PC-3 (cell line): ENCODE measurements around the gene TRNP1. TPM values are rescaled to one million over a fixed set of nuclear protein-coding genes. Genes with fewer than 3 reads are reported as not detected.

Experiments used
- ATAC-seq: fragments of 200-7000 bp; cut with Tn5 transposase; 2 replicates; pipeline ENCODE4 v1.9.1; 2020; ENCODE audit warnings: mild to moderate bottlenecking, moderate library complexity
- BruUV-seq: library from RNA; stranded (reverse); fragments of 400-500 nt; replicated peaks from 2 replicates; lab custom pipeline; 2021; lab: Mats Ljungman, UMichigan
- CTCF ChIA-PET: fragments of 300-600 bp; sonication (Branson Sonifier 250); formaldehyde crosslinking; loops from one replicate; lab custom pipeline; 2022; ENCODE audit warnings: antibody characterized with exemption; lab: Charles Lee
- POLR2A ChIA-PET: fragments of 300-600 bp; sonication (Branson Sonifier 250); formaldehyde crosslinking; loops from one replicate; lab custom pipeline; 2022; ENCODE audit warnings: antibody characterized with exemption; ENCODE audit not compliant: unreplicated experiment; lab: Charles Lee
- DNase-seq: peaks from one replicate; pipeline ENCODE4 v3.0.0-alpha.2; 2015
- H2AFZ ChIP-seq: fragments of 300-600 bp; sonication (generic); 2 replicates; pipeline ENCODE4 v1.6.0; 2016; ENCODE audit warnings: antibody characterized with exemption, low read length
- H3F3A ChIP-seq: fragments of 300-600 bp; sonication (generic); one replicate; pipeline ENCODE4 v1.6.0; 2017; ENCODE audit warnings: antibody characterized with exemption, low read length, control low read depth, mild to moderate bottlenecking; ENCODE audit not compliant: unreplicated experiment
- H3K27ac ChIP-seq: fragments of 300-600 bp; sonication (generic); 2 replicates; pipeline ENCODE4 v1.5.1; 2016; ENCODE audit warnings: mild to moderate bottlenecking, low read length
- H3K27me3 ChIP-seq: fragments of 300-600 bp; sonication (generic); 2 replicates; pipeline ENCODE4 v1.6.1; 2016; ENCODE audit warnings: low read length, mixed read lengths
- H3K36me3 ChIP-seq: fragments of 300-600 bp; sonication (generic); 2 replicates; pipeline ENCODE4 v1.6.1; 2016; ENCODE audit warnings: low read depth, mixed run types, low read length, mixed read lengths
- H3K4me1 ChIP-seq: fragments of 300-600 bp; sonication (generic); 2 replicates; pipeline ENCODE4 v1.5.1; 2016; ENCODE audit warnings: low read length; ENCODE audit not compliant: insufficient read depth
- H3K4me2 ChIP-seq: fragments of 300-600 bp; sonication (generic); 2 replicates; pipeline ENCODE4 v1.6.0; 2016; ENCODE audit warnings: low read length
- H3K4me3 ChIP-seq: fragments of 300-600 bp; sonication (generic); 2 replicates; pipeline ENCODE4 v1.5.1; 2016; ENCODE audit warnings: mild to moderate bottlenecking, low read length, mixed read lengths
- H3K79me2 ChIP-seq: fragments of 300-600 bp; sonication (generic); 2 replicates; pipeline ENCODE4 v1.6.1; 2017; ENCODE audit warnings: low read length, mixed read lengths
- H3K9ac ChIP-seq: fragments of 300-600 bp; sonication (generic); 2 replicates; pipeline ENCODE4 v1.6.0; 2016; ENCODE audit warnings: mild to moderate bottlenecking, low read length
- H3K9me2 ChIP-seq: fragments of 300-600 bp; sonication (generic); replicated peaks from 2 replicates; pipeline ENCODE4 v1.6.1; 2016; ENCODE audit warnings: mixed run types, low read length, mixed read lengths
- H3K9me3 ChIP-seq: fragments of 300-600 bp; sonication (generic); 2 replicates; pipeline ENCODE4 v1.6.1; 2016; ENCODE audit warnings: low read length, mixed read lengths
- H4K20me1 ChIP-seq: fragments of 300-600 bp; sonication (generic); 2 replicates; pipeline ENCODE4 v1.6.1; 2016; ENCODE audit warnings: low read length, mixed read lengths
- CTCF ChIP-seq: fragments of 300-600 bp; sonication (generic); conservative IDR thresholded peaks from 2 replicates; pipeline ENCODE4 v1.5.1; 2017; ENCODE audit warnings: antibody characterized with exemption, low read depth, mild to moderate bottlenecking, low read length
- EZH2 ChIP-seq: fragments of 300-600 bp; sonication (generic); IDR thresholded peaks from one replicate; pipeline ENCODE4 v1.6.1; 2017; ENCODE audit warnings: antibody characterized with exemption, mild to moderate bottlenecking, low read length; ENCODE audit not compliant: unreplicated experiment
- EZH2phosphoT487 ChIP-seq: fragments of 300-600 bp; sonication (generic); IDR thresholded peaks from 2 replicates; pipeline ENCODE4 v1.6.1; 2018; ENCODE audit warnings: mild to moderate bottlenecking, antibody characterized with exemption, low read length, borderline replicate concordance
- intact Hi-C: fragments of 100-400 bp; cut with micrococcal nuclease; formaldehyde crosslinking; loops from 2 replicates; pipeline ENCODE4 v1.9.0; 2023
- total RNA-seq: library from RNA; depleted of rRNA; stranded (reverse); fragments of >200 nt; gene quantifications from 2 replicates; pipeline ENCODE4 v1.2.3, GENCODE V29; 2014

TRNP1 gene
- total RNA-seq, 1 experiment from 2014 or later = 108 TPM

DNA sequence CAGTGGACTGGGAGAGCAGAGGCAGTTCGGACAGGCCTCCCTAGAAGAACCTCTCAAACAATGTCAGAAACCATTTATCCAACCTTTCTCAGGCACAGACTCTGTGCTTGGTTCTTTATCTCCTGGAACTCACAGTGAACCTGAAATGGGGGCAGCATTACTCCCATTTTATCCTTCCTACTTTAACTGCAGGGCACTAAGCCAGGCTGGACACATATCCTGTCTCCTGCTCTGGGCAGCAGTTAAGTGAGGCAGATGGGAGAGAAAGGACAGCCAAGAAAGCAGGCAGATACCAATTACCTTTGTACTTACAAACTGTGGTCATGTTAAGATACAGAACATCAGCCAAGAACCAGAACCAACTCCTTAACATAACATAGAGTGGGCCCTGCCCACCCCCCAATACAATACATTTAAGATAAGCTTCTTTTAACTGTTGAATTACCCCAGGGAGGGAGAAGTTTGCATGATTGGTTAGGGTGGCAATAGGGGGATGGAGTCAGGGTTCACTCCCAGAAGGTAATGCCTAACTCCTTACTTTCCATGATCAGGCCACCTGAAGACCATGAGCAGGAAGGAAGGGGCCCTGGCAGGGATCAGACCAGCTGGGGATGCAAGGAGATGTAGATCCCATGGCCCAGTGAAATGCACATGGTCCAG is 44.1 kb upstream of the TRNP1 start:
- intact Hi-C loops = no loop called here
- Histone ChIP-seq H3K9ac (no peak overlapping the region), H3F3A (no peaks in the 10 kb centered on the region), H3K27ac (no peak overlapping the region), H2AFZ (no peak overlapping the region), H3K79me2 (no peaks in the 10 kb centered on the region), H3K9me3 (no peaks in the 10 kb centered on the region), H3K9me2 (no peaks in the 10 kb centered on the region), H3K27me3 (no peaks in the 10 kb centered on the region), H3K4me3 (no peak overlapping the region), H3K4me1 (peaks cover 10% of the 10 kb centered on the region; the same call in 1 of the 2 replicates), H3K36me3 (peaks cover 25% of the 10 kb centered on the region), H3K4me2 (no peak overlapping the region), H4K20me1 (no peaks in the 10 kb centered on the region)
- ATAC-seq (peak; percentile 33), DNase-seq (no peak)
- no TSS peak for BruUV-seq
- POLR2A ChIA-PET = no interaction called here
- TF ChIP-seq CTCF (no peak), EZH2 (no peak), EZH2phosphoT487 (no peak)
- CTCF ChIA-PET = no interaction called here

DNA sequence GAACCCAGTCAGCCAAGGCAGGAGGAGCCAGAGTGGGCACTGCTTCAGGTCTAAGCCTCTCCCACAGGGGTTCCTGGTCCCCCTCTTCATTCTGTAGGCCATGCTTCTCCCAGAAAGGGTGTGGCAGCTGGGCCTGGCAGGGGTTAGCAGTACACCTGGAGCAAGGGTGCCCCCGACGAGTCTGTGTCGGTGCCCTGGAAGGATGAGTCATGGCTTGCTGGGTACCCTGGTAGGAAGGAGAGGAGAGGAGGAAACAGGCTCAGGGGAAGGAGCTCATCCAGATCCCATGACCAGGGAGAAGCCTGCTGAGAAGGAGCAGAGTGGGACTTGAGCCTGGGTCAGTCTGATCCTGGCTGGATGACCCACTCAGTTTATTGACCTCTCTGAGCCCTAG is 43.6 kb upstream of the TRNP1 start:
- Histone ChIP-seq H4K20me1 (no peaks in the 10 kb centered on the region), H2AFZ (no peak overlapping the region), H3K36me3 (peaks cover 25% of the 10 kb centered on the region), H3K79me2 (no peaks in the 10 kb centered on the region), H3F3A (no peaks in the 10 kb centered on the region), H3K4me1 (peaks cover 10% of the 10 kb centered on the region; the same call in 1 of the 2 replicates), H3K4me3 (no peak overlapping the region), H3K4me2 (no peak overlapping the region), H3K9me2 (no peaks in the 10 kb centered on the region), H3K27me3 (no peaks in the 10 kb centered on the region), H3K9ac (no peak overlapping the region), H3K27ac (no peak overlapping the region), H3K9me3 (no peaks in the 10 kb centered on the region)
- TF ChIP-seq CTCF (no peak), EZH2 (no peak), EZH2phosphoT487 (no peak)
- DNase-seq (peak; percentile 29), ATAC-seq (peak; percentile 55)
- CTCF ChIA-PET = no interaction called here
- POLR2A ChIA-PET = no interaction called here
- intact Hi-C loops = no loop called here
- BruUV-seq = no TSS peak

DNA sequence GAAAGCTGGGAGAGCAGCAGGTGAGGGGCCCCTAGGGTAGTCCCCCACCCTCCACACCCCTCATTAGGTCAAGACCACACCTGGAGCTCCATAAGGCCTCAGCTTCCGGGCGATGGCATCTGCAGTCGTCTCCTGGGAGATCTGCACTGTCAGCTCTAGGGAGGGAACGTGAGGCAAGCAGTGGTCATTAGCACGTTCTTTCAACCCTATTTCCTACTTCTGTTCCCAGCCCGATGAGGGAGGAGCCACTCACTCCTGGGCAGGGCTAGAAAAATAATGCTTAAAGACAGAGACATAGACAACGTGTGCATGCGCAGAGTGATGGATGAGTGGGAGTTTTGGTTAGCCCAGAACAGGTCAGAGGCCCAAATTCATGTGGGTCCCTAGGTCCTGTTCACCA is 42.9 kb upstream of the TRNP1 start:
- Histone ChIP-seq H3K4me2 (no peak overlapping the region), H3K9me3 (no peaks in the 10 kb centered on the region), H4K20me1 (no peaks in the 10 kb centered on the region), H3F3A (no peaks in the 10 kb centered on the region), H3K9ac (no peak overlapping the region), H3K27ac (no peak overlapping the region), H2AFZ (no peak overlapping the region), H3K36me3 (peaks cover 18% of the 10 kb centered on the region), H3K4me1 (peaks cover 10% of the 10 kb centered on the region; the same call in 1 of the 2 replicates), H3K79me2 (no peaks in the 10 kb centered on the region), H3K4me3 (no peak overlapping the region), H3K27me3 (no peaks in the 10 kb centered on the region), H3K9me2 (no peaks in the 10 kb centered on the region)
- TF ChIP-seq EZH2phosphoT487 (no peak), CTCF (no peak), EZH2 (no peak)
- intact Hi-C loops = no loop called here
- CTCF ChIA-PET = no interaction called here
- ATAC-seq = no peak
- POLR2A ChIA-PET = no interaction called here
- no peak for DNase-seq
- BruUV-seq = no TSS peak
